Astrocyte (in vitro differentiated cells and primary cell): ENCODE results near the gene GABRA4. TPM values are rescaled to one million over a fixed set of nuclear protein-coding genes. Genes with fewer than 3 reads are reported as not detected.

Source experiments
- DNase-seq: peaks from one replicate; pipeline ENCODE4 v3.0.0-alpha.2; 2010; ENCODE audit warnings: low read depth
- FAIRE-seq: peaks from 2 replicates; lab custom pipeline; 2011; peaks lifted over from hg19 to GRCh38; lab: Jason Lieb, UNC
- H2AFZ ChIP-seq: 2 replicates; pipeline ENCODE4 v1.6.0; 2012; ENCODE audit warnings: low read depth, low read length, inconsistent platforms
- H3K27ac ChIP-seq: 2 replicates; pipeline ENCODE4 v1.5.1; 2011; ENCODE audit warnings: low read depth, low read length, inconsistent platforms
- H3K27me3 ChIP-seq: 2 replicates; pipeline ENCODE4 v1.6.0; 2011; ENCODE audit warnings: low read length, inconsistent platforms; ENCODE audit not compliant: insufficient read depth
- H3K36me3 ChIP-seq: 2 replicates; pipeline ENCODE4 v1.5.1; 2011; ENCODE audit warnings: low read length, inconsistent platforms; ENCODE audit not compliant: insufficient read depth
- H3K4me1 ChIP-seq: 2 replicates; pipeline ENCODE4 v1.5.1; 2011; ENCODE audit warnings: low read length, inconsistent platforms; ENCODE audit not compliant: insufficient read depth
- H3K4me2 ChIP-seq: 2 replicates; pipeline ENCODE4 v1.6.0; 2012; ENCODE audit warnings: low read length, inconsistent platforms
- H3K4me3 ChIP-seq: 2 replicates; pipeline ENCODE4 v1.5.1; 2011; ENCODE audit warnings: low read depth, mild to moderate bottlenecking, low read length, inconsistent platforms; ENCODE audit not compliant: insufficient read depth
- H3K79me2 ChIP-seq: 2 replicates; pipeline ENCODE4 v1.6.0; 2012; ENCODE audit warnings: mild to moderate bottlenecking, low read length, inconsistent platforms; ENCODE audit not compliant: insufficient read depth
- H3K9ac ChIP-seq: 2 replicates; pipeline ENCODE4 v1.6.0; 2012; ENCODE audit warnings: mild to moderate bottlenecking, low read length, inconsistent platforms
- H3K9me3 ChIP-seq: 2 replicates; pipeline ENCODE4 v1.5.1; 2012; ENCODE audit warnings: low read depth, mild to moderate bottlenecking, low read length, inconsistent platforms; ENCODE audit not compliant: insufficient read depth
- H4K20me1 ChIP-seq: 2 replicates; pipeline ENCODE4 v1.6.0; 2012; ENCODE audit warnings: low read length, inconsistent platforms; ENCODE audit not compliant: insufficient read depth
- H3K27ac Mint-ChIP-seq: one replicate; pipeline ENCODE4 v1.8.0; 2021; ENCODE audit warnings: mild to moderate bottlenecking, mixed read lengths; ENCODE audit not compliant: unreplicated experiment
- H3K27me3 Mint-ChIP-seq: one replicate; pipeline ENCODE4 v1.8.0; 2021; ENCODE audit warnings: low read depth, mixed read lengths; ENCODE audit not compliant: unreplicated experiment
- H3K36me3 Mint-ChIP-seq: one replicate; pipeline ENCODE4 v1.8.0; 2021; ENCODE audit warnings: low read depth, mixed read lengths; ENCODE audit not compliant: unreplicated experiment
- H3K4me1 Mint-ChIP-seq: one replicate; pipeline ENCODE4 v1.8.0; 2021; ENCODE audit warnings: low read depth, mixed read lengths; ENCODE audit not compliant: unreplicated experiment
- H3K4me3 Mint-ChIP-seq: one replicate; pipeline ENCODE4 v1.8.0; 2021; ENCODE audit warnings: mild to moderate bottlenecking, moderate library complexity, mixed read lengths; ENCODE audit not compliant: unreplicated experiment
- H3K9me3 Mint-ChIP-seq: one replicate; pipeline ENCODE4 v1.8.0; 2021; ENCODE audit warnings: mild to moderate bottlenecking, mixed read lengths; ENCODE audit not compliant: unreplicated experiment
- CTCF ChIP-seq: IDR thresholded peaks from 2 replicates; pipeline ENCODE4 v1.5.1; 2011; ENCODE audit warnings: low read depth, mild to moderate bottlenecking, inconsistent platforms, low read length, moderate library complexity; ENCODE audit not compliant: insufficient read depth
- EZH2 ChIP-seq: IDR thresholded peaks from 2 replicates; pipeline ENCODE4 v1.6.1; 2012; ENCODE audit warnings: mild to moderate bottlenecking, low read length, inconsistent platforms; ENCODE audit not compliant: insufficient read depth
- total RNA-seq: library from RNA; stranded (reverse); gene quantifications from 2 replicates; pipeline ENCODE4 v1.2.1, GENCODE V29; 2021

GABRA4 gene
- total RNA-seq, 1 donor from 2014 or later = not detected

GRCh38 chr4:46934726-46935125 is 58.7 kb downstream of the GABRA4 start:
- H3K4me1 Mint-ChIP-seq = peaks cover 5% of the 10 kb centered on the region
- H3K9me3 Mint-ChIP-seq = no peaks in the 10 kb centered on the region
- Histone ChIP-seq H3K27me3 (no peaks in the 10 kb centered on the region), H3K4me2 (no peak overlapping the region), H3K36me3 (no peaks in the 10 kb centered on the region), H4K20me1 (no peaks in the 10 kb centered on the region), H3K27ac (no peak overlapping the region), H3K9me3 (no peaks in the 10 kb centered on the region), H3K79me2 (no peaks in the 10 kb centered on the region), H3K4me1 (no peaks in the 10 kb centered on the region), H3K9ac (no peak overlapping the region), H2AFZ (no peak overlapping the region), H3K4me3 (no peak overlapping the region)
- H3K36me3 Mint-ChIP-seq = no peaks in the 10 kb centered on the region
- no peak for DNase-seq
- no peak overlapping the region for H3K4me3 Mint-ChIP-seq
- TF ChIP-seq EZH2 = no peak
- no peak for TF ChIP-seq CTCF
- no peak overlapping the region for H3K27ac Mint-ChIP-seq
- FAIRE-seq = no peak
- H3K27me3 Mint-ChIP-seq = peaks cover 5% of the 10 kb centered on the region

- Mint-ChIP-seq H3K36me3 (no peaks in the 10 kb centered on the region), H3K9me3 (no peaks in the 10 kb centered on the region), H3K4me1 (peaks cover 5% of the 10 kb centered on the region), H3K4me3 (no peak overlapping the region), H3K27ac (no peak overlapping the region), H3K27me3 (peaks cover 5% of the 10 kb centered on the region)
- H4K20me1 ChIP-seq = no peaks in the 10 kb centered on the region
- no peak for TF ChIP-seq CTCF
- TF ChIP-seq EZH2 = no peak
- DNase-seq (peak; percentile 30), FAIRE-seq (no peak)
- H3K27ac ChIP-seq = no peak overlapping the region
- no peaks in the 10 kb centered on the region for H3K79me2 ChIP-seq
- no peaks in the 10 kb centered on the region for H3K9me3 ChIP-seq
- no peaks in the 10 kb centered on the region for H3K27me3 ChIP-seq
- no peak overlapping the region for H3K9ac ChIP-seq
- H2AFZ ChIP-seq = no peak overlapping the region
- no peaks in the 10 kb centered on the region for H3K36me3 ChIP-seq
- H3K4me2 ChIP-seq = no peak overlapping the region
- no peak overlapping the region for H3K4me3 ChIP-seq
- H3K4me1 ChIP-seq = no peaks in the 10 kb centered on the region
Measured at GRCh38 chr4:46933686-46934085, 59.7 kb downstream of the GABRA4 start.

GRCh38 chr4:46931981-46932380 is 61.4 kb downstream of the GABRA4 start:
- no peaks in the 10 kb centered on the region for H3K9me3 ChIP-seq
- Mint-ChIP-seq H3K9me3 (no peaks in the 10 kb centered on the region), H3K27ac (no peak overlapping the region), H3K4me3 (no peak overlapping the region), H3K4me1 (peaks cover 5% of the 10 kb centered on the region), H3K27me3 (peaks cover 14% of the 10 kb centered on the region), H3K36me3 (no peaks in the 10 kb centered on the region)
- no peaks in the 10 kb centered on the region for H3K4me1 ChIP-seq
- TF ChIP-seq EZH2 (no peak), CTCF (peak; percentile 66)
- H3K79me2 ChIP-seq = no peaks in the 10 kb centered on the region
- no peaks in the 10 kb centered on the region for H4K20me1 ChIP-seq
- no peaks in the 10 kb centered on the region for H3K36me3 ChIP-seq
- H3K9ac ChIP-seq = no peak overlapping the region
- H3K27ac ChIP-seq = no peak overlapping the region
- DNase-seq (peak; percentile 30), FAIRE-seq (no peak)
- H3K4me2 ChIP-seq = no peak overlapping the region
- H3K4me3 ChIP-seq = no peak overlapping the region
- H3K27me3 ChIP-seq = no peaks in the 10 kb centered on the region
- H2AFZ ChIP-seq = no peak overlapping the region
